ENCODE results near the gene CLEC16A. TPM values are rescaled to one million over a fixed set of nuclear protein-coding genes. Genes with fewer than 3 reads are reported as not detected.
A peak's percentile ranks its signal among the peaks of the same experiment; 100 is the strongest.

The CLEC16A gene
- total and polyA plus RNA-seq, 9 of the 15 experiments (the other 6 are each of a cell fraction or from before 2014, with no cell fraction given), result 1.00 to 22.3 (median 10.0) TPM

DNA sequence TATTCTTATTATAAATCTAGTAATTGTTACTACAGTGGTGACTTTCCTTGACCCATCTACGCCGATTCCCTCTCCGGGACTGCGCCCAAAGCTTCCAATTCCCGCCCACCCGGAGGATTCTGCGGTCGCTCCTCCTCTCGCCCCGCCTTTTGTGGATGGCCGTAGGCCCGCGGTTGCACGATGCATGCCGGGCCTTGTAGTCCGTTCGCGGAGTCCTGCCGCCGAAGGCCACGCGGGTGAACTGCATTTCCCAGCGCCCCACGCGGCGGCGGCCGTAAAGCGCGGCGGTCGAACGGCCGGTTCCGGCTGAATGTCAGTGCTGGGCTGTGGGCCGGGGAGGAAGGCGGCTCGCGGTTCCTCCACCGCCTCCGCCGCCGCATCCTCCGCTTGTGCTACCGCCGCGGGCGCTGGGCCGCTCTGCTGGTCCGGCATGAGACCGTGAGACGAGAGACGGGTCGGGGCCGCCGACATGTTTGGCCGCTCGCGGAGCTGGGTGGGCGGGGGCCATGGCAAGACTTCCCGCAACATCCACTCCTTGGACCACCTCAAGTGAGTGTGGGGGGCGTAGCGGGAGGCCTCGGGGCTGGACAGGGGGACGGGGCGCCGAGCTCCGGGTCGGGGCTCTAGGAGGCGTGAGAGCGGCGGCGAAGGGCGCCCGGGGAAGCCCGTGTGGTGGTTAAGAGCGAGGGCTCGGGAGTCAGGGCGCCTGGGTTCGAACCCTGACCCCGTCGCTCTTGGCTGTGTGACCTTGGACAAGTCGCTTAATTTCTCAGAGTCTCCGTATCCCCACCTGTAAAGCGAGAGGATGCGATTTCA lies at the start of gene CLEC16A (continued):
- TF ChIP-seq, protein P1, sequence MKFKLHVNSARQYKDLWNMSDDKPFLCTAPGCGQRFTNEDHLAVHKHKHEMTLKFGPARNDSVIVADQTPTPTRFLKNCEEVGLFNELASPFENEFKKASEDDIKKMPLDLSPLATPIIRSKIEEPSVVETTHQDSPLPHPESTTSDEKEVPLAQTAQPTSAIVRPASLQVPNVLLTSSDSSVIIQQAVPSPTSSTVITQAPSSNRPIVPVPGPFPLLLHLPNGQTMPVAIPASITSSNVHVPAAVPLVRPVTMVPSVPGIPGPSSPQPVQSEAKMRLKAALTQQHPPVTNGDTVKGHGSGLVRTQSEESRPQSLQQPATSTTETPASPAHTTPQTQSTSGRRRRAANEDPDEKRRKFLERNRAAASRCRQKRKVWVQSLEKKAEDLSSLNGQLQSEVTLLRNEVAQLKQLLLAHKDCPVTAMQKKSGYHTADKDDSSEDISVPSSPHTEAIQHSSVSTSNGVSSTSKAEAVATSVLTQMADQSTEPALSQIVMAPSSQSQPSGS (CRISPR knock-in tag; IDR thresholded peaks at IDR 0.05), result no peak
- no peak for TF ChIP-seq EWSR1 (IDR thresholded peaks at IDR 0.05; ENCODE audit: borderline replicate concordance, low read depth, partially characterized antibody)
- TF ChIP-seq BCOR (IDR thresholded peaks at IDR 0.05), result peak; percentile 36; the same call in 1 of the 2 replicates
- no peak for TF ChIP-seq SRSF1 (IDR thresholded peaks at IDR 0.05; ENCODE audit: low read depth, low read length)
- TF ChIP-seq XRCC4 (IDR thresholded peaks at IDR 0.05; ENCODE audit: extremely low read depth, insufficient read depth, insufficient read length), result no peak
- TF ChIP-seq DNMT1 (IDR thresholded peaks at IDR 0.05), result no peak
- TF ChIP-seq MAFK (IDR thresholded peaks at IDR 0.05; ENCODE audit: low read length), result no peak
- TF ChIP-seq NR1H2 (CRISPR knock-in tag; IDR thresholded peaks at IDR 0.05), result no peak
- peak; percentile 97 to 98 for TF ChIP-seq SIX5 (IDR thresholded peaks at IDR 0.05; ENCODE audit: borderline replicate concordance in 1 of 2, insufficient read depth in 1 of 2, low read depth in 1 of 2, low read length in 2 of 2)
- TF ChIP-seq POLR2H (tag; IDR thresholded peaks at IDR 0.05; ENCODE audit: low read depth), result no peak
- TF ChIP-seq ZNF3 (CRISPR knock-in tag; IDR thresholded peaks at IDR 0.05), result no peak
- no peak for TF ChIP-seq SREBF2 (CRISPR knock-in tag; IDR thresholded peaks at IDR 0.05)
- TF ChIP-seq PML (IDR thresholded peaks at IDR 0.05; ENCODE audit: low read length), result no peak
- no peak for TF ChIP-seq DPF2 (IDR thresholded peaks at IDR 0.05)
- no peak for TF ChIP-seq ILF3 (IDR thresholded peaks at IDR 0.05; ENCODE audit: borderline replicate concordance)
- TF ChIP-seq, protein P2, sequence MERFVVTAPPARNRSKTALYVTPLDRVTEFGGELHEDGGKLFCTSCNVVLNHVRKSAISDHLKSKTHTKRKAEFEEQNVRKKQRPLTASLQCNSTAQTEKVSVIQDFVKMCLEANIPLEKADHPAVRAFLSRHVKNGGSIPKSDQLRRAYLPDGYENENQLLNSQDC (CRISPR knock-in tag; IDR thresholded peaks at IDR 0.05), result no peak
- TF ChIP-seq, protein P3, sequence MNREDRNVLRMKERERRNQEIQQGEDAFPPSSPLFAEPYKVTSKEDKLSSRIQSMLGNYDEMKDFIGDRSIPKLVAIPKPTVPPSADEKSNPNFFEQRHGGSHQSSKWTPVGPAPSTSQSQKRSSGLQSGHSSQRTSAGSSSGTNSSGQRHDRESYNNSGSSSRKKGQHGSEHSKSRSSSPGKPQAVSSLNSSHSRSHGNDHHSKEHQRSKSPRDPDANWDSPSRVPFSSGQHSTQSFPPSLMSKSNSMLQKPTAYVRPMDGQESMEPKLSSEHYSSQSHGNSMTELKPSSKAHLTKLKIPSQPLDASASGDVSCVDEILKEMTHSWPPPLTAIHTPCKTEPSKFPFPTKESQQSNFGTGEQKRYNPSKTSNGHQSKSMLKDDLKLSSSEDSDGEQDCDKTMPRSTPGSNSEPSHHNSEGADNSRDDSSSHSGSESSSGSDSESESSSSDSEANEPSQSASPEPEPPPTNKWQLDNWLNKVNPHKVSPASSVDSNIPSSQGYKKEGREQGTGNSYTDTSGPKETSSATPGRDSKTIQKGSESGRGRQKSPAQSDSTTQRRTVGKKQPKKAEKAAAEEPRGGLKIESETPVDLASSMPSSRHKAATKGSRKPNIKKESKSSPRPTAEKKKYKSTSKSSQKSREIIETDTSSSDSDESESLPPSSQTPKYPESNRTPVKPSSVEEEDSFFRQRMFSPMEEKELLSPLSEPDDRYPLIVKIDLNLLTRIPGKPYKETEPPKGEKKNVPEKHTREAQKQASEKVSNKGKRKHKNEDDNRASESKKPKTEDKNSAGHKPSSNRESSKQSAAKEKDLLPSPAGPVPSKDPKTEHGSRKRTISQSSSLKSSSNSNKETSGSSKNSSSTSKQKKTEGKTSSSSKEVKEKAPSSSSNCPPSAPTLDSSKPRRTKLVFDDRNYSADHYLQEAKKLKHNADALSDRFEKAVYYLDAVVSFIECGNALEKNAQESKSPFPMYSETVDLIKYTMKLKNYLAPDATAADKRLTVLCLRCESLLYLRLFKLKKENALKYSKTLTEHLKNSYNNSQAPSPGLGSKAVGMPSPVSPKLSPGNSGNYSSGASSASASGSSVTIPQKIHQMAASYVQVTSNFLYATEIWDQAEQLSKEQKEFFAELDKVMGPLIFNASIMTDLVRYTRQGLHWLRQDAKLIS (CRISPR knock-in tag; IDR thresholded peaks at IDR 0.05), result 0 out of 2 replicates have a peak, but pooled peaks have one; percentile 71
- peak; percentile 41; the same call in 1 of the 2 replicates for TF ChIP-seq C11orf30 (IDR thresholded peaks at IDR 0.05; ENCODE audit: low read depth)
- TF ChIP-seq SNIP1 (IDR thresholded peaks at IDR 0.05; ENCODE audit: low read depth), result no peak
- no peak for TF ChIP-seq PYGO2 (tag; IDR thresholded peaks at IDR 0.05)
- TF ChIP-seq, protein P4, sequence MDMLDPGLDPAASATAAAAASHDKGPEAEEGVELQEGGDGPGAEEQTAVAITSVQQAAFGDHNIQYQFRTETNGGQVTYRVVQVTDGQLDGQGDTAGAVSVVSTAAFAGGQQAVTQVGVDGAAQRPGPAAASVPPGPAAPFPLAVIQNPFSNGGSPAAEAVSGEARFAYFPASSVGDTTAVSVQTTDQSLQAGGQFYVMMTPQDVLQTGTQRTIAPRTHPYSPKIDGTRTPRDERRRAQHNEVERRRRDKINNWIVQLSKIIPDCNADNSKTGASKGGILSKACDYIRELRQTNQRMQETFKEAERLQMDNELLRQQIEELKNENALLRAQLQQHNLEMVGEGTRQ (CRISPR knock-in tag; IDR thresholded peaks at IDR 0.05), result no peak
- TF ChIP-seq PCBP1 (IDR thresholded peaks at IDR 0.05; ENCODE audit: low read depth, low read length, poor library complexity, severe bottlenecking), result no peak
- TF ChIP-seq E2F3 (CRISPR knock-in tag; IDR thresholded peaks at IDR 0.05), result no peak
- TF ChIP-seq COPS2 (conservative IDR thresholded peaks at IDR 0.05), result no peak

Measured in K562 (cell line).